Fibroblast of the aortic adventitia (primary cell): Measurements from ENCODE around the gene COA3. TPM values are rescaled to one million over a fixed set of nuclear protein-coding genes. Genes with fewer than 3 reads are reported as not detected.

Source experiments
- DNase-seq: peaks from one replicate; pipeline ENCODE4 v3.0.0-alpha.2; 2010; ENCODE audit warnings: low read depth
- H3K4me3 ChIP-seq: 2 replicates; pipeline ENCODE4 v1.5.1; 2011; ENCODE audit warnings: low read depth, mild to moderate bottlenecking, control low read depth, low read length, moderate library complexity
- CTCF ChIP-seq: IDR thresholded peaks from 2 replicates; pipeline ENCODE4 v1.5.1; 2011; ENCODE audit warnings: mild to moderate bottlenecking, low read length, control low read depth, inconsistent platforms; ENCODE audit not compliant: insufficient read depth
- small RNA-seq: library from RNA; depleted of rRNA; stranded (forward); fragments of <200 nt; gene quantifications from one replicate; pipeline ENCODE3, GENCODE V24; 2012
- total RNA-seq: library from RNA; depleted of rRNA; stranded (reverse); fragments of >200 nt; gene quantifications from 2 replicates; pipeline ENCODE4 v1.2.3, GENCODE V29; 2012; ENCODE audit warnings: low replicate concordance

COA3 gene
- total RNA-seq, 1 donor = 67.5 TPM

GRCh38 chr17:42750739-42751344 is 47.7 kb downstream of the COA3 start:
- TF ChIP-seq CTCF = no peak
- no peak for DNase-seq

GRCh38 chr17:42748908-42749798 is 49.4 kb downstream of the COA3 start:
- no peak for TF ChIP-seq CTCF
- peak; percentile 46 for DNase-seq
- no peak overlapping the region for H3K4me3 ChIP-seq

More at GRCh38 chr17:42750739-42751344, 47.7 kb downstream of the COA3 start:
- H3K4me3 ChIP-seq = no peak overlapping the region

GRCh38 chr17:42748202-42748907 is 50.1 kb downstream of the COA3 start:
- no peak for TF ChIP-seq CTCF
- H3K4me3 ChIP-seq = no peak overlapping the region
- DNase-seq = no peak

Small RNA genes within 50 kb of the gene (small RNA-seq; reads per million reads assigned to genes)
- gene HMGN2P15 (not detected), gene MIR6781 (not detected)

Other genes starting within 250 kb of the COA3 start
- 0.99 and 4.7 TPM in 2 replicates for gene HSD17B1, start 245.8 kb downstream of the COA3 start, total RNA-seq
- gene COASY, start 236.6 kb downstream of the COA3 start, total RNA-seq = 11.0 and 19.1 TPM in 2 replicates
- gene MLX, start 231.6 kb downstream of the COA3 start, total RNA-seq = 10.5 and 41.8 TPM in 2 replicates
- 0.49 and 18.3 TPM in 2 replicates for gene PSMC3IP, start 221.0 kb downstream of the COA3 start, total RNA-seq
- gene RETREG3, start 189.3 kb downstream of the COA3 start, total RNA-seq = 41.1 and 52.6 TPM in 2 replicates
- gene TUBG1, start 189.0 kb downstream of the COA3 start, total RNA-seq = 15.3 and 50.6 TPM in 2 replicates
- 4.3 and 12.1 TPM in 2 replicates for gene TUBG2, start 139.4 kb downstream of the COA3 start, total RNA-seq
- 15.5 and 15.6 TPM in 2 replicates for gene PLEKHH3, start 121.7 kb downstream of the COA3 start, total RNA-seq
- gene CCR10, start 116.9 kb downstream of the COA3 start, total RNA-seq = 4.3 and 4.9 TPM in 2 replicates
- 32.0 and 41.5 TPM in 2 replicates for gene CNTNAP1, start 116.2 kb downstream of the COA3 start, total RNA-seq
- 26.7 and 31.4 TPM in 2 replicates for gene EZH1, start 53.7 kb downstream of the COA3 start, total RNA-seq
- gene RAMP2, start 37.5 kb downstream of the COA3 start, total RNA-seq = 0.27 and 4.8 TPM in 2 replicates
- gene VPS25, start 25.3 kb downstream of the COA3 start, total RNA-seq = 4.2 and 57.2 TPM in 2 replicates
- gene WNK4, start 18.1 kb downstream of the COA3 start, total RNA-seq = 0.45 and 3.5 TPM in 2 replicates
- 0.54 TPM in 1 of 2 replicates, not detected in the other for gene CNTD1, start 157 bp upstream of the COA3 start, total RNA-seq
- gene BECN1, start 25.6 kb upstream of the COA3 start, total RNA-seq = 72.6 and 99.3 TPM in 2 replicates
- 86.3 and 101 TPM in 2 replicates for gene PSME3, start 34.7 kb upstream of the COA3 start, total RNA-seq
- 0.25 and 0.72 TPM in 2 replicates for gene AOC2, start 45.9 kb upstream of the COA3 start, total RNA-seq
- gene AOC3, start 52.5 kb upstream of the COA3 start, total RNA-seq = under 0.01 and 0.08 TPM in 2 replicates
- gene G6PC1, start 102.1 kb upstream of the COA3 start, total RNA-seq = not detected in 2 replicates
- gene AARSD1, start 165.8 kb upstream of the COA3 start, total RNA-seq = 18.9 and 20.0 TPM in 2 replicates
- gene PTGES3L, start 181.4 kb upstream of the COA3 start, total RNA-seq = 0.18 and 0.65 TPM in 2 replicates
- gene RUNDC1, start 181.9 kb upstream of the COA3 start, total RNA-seq = 7.7 and 12.1 TPM in 2 replicates
- gene RPL27, start 199.7 kb upstream of the COA3 start, total RNA-seq = 336 and 1,876 TPM in 2 replicates
- gene IFI35, start 208.1 kb upstream of the COA3 start, total RNA-seq = 34.7 and 43.0 TPM in 2 replicates
- gene VAT1, start 223.7 kb upstream of the COA3 start, total RNA-seq = 435 and 461 TPM in 2 replicates
- gene RND2, start 226.5 kb upstream of the COA3 start, total RNA-seq = 0.45 and 0.98 TPM in 2 replicates